ENCODE data around the gene BICD2.

GRCh38 chr9:92740969-92741368, 23.7 kb downstream of the BICD2 start:
- TF ChIP-seq CTCF (conservative IDR thresholded peaks at IDR 0.05 in 1 of 2, IDR thresholded peaks at IDR 0.05 in 1 of 2; ENCODE audit: low read depth in 1 of 2, low read length in 2 of 2) (no peak), EZH2 (IDR thresholded peaks at IDR 0.05; ENCODE audit: low read length, missing control alignments) (no peak)
